A549 (cell line): Measurements from ENCODE around the gene TIGD6.
A peak's percentile ranks its signal among the peaks of the same experiment; 100 is the strongest.

Experiments
- CBX8 ChIP-seq: fragments of 200-600 bp; sonication (generic); IDR thresholded peaks from 2 replicates; pipeline ENCODE4 v1.6.1; 2016
- CHD2 ChIP-seq: fragments of 150-350 bp; IDR thresholded peaks from 2 replicates; pipeline ENCODE4 v1.6.1; 2014; ENCODE audit warnings: low read length; ENCODE audit not compliant: partially characterized antibody
- CTCF ChIP-seq: fragments of >200 bp; sonication (Bioruptor Twin); formaldehyde crosslinking; IDR thresholded peaks from 3 replicates; pipeline ENCODE4 v1.5.1; 2016
- EHMT2 ChIP-seq: fragments of 200-600 bp; sonication (generic); IDR thresholded peaks from 2 replicates; pipeline ENCODE4 v1.6.1; 2016; ENCODE audit warnings: antibody characterized with exemption, low read depth, mild to moderate bottlenecking, moderate library complexity
- EP300 ChIP-seq, 2 experiments: fragments of >200 bp; sonication (Bioruptor Twin); formaldehyde crosslinking; IDR thresholded peaks; 2 replicates in 1 of 2; 3 replicates in 1 of 2; pipeline ENCODE4 v1.6.1; 2016 to 2017
- KDM1A ChIP-seq: fragments of 200-600 bp; sonication (generic); IDR thresholded peaks from 2 replicates; pipeline ENCODE4 v1.6.1; 2016; ENCODE audit warnings: low read depth, mild to moderate bottlenecking
- MAFK ChIP-seq: fragments of 450-650 bp; IDR thresholded peaks from 2 replicates; pipeline ENCODE4 v1.6.1; 2014; ENCODE audit not compliant: partially characterized antibody
- MAZ ChIP-seq: fragments of 150-350 bp; IDR thresholded peaks from 2 replicates; pipeline ENCODE4 v1.6.1; 2014; ENCODE audit warnings: antibody characterized with exemption, low read depth, low read length, borderline replicate concordance
- PBX3 ChIP-seq: IDR thresholded peaks from 2 replicates; pipeline ENCODE4 v1.6.1; 2012
- POLR2A ChIP-seq: IDR thresholded peaks from 2 replicates; pipeline ENCODE4 v1.6.1; 2012; ENCODE audit warnings: mild to moderate bottlenecking, low read length
- RAD21 ChIP-seq, 2 experiments: fragments of >200 bp in 1 of 2; sonication (Bioruptor Twin) in 1 of 2; formaldehyde crosslinking in 1 of 2; IDR thresholded peaks in 1 of 2; conservative IDR thresholded peaks in 1 of 2; 2 replicates in 1 of 2; 3 replicates in 1 of 2; pipeline ENCODE4 v1.6.1; 2012 to 2018; ENCODE audit warnings: inconsistent platforms in 1 of 2
- TF ChIP-seq, protein P1 (sequence below): fragments of 150-350 bp; IDR thresholded peaks from 2 replicates; pipeline ENCODE4 v1.6.1; 2014; ENCODE audit warnings: low read depth, mild to moderate bottlenecking, low read length
- TF ChIP-seq, protein P2 (sequence below): fragments of >200 bp; sonication (Bioruptor Twin); formaldehyde crosslinking; IDR thresholded peaks from 3 replicates; pipeline ENCODE4 v1.6.1; 2016
- TF ChIP-seq, protein P3 (sequence below): fragments of 200-600 bp; sonication (generic); IDR thresholded peaks from 2 replicates; pipeline ENCODE4 v1.6.1; 2016; ENCODE audit warnings: antibody characterized with exemption, mild to moderate bottlenecking, moderate library complexity

- no peak for TF ChIP-seq CTCF
- no peak for TF ChIP-seq EHMT2
- TF ChIP-seq MAFK: peak; percentile 66
- no peak for TF ChIP-seq PBX3
- no peak for TF ChIP-seq MAZ
- no peak for TF ChIP-seq RAD21 (conservative IDR thresholded peaks at IDR 0.05 in 1 of 2, IDR thresholded peaks at IDR 0.05 in 1 of 2)
- no peak for TF ChIP-seq CHD2
- TF ChIP-seq, protein P1, sequence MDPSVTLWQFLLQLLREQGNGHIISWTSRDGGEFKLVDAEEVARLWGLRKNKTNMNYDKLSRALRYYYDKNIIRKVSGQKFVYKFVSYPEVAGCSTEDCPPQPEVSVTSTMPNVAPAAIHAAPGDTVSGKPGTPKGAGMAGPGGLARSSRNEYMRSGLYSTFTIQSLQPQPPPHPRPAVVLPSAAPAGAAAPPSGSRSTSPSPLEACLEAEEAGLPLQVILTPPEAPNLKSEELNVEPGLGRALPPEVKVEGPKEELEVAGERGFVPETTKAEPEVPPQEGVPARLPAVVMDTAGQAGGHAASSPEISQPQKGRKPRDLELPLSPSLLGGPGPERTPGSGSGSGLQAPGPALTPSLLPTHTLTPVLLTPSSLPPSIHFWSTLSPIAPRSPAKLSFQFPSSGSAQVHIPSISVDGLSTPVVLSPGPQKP: no peak
- TF ChIP-seq KDM1A: no peak
- TF ChIP-seq POLR2A: no peak
- TF ChIP-seq, protein P2, sequence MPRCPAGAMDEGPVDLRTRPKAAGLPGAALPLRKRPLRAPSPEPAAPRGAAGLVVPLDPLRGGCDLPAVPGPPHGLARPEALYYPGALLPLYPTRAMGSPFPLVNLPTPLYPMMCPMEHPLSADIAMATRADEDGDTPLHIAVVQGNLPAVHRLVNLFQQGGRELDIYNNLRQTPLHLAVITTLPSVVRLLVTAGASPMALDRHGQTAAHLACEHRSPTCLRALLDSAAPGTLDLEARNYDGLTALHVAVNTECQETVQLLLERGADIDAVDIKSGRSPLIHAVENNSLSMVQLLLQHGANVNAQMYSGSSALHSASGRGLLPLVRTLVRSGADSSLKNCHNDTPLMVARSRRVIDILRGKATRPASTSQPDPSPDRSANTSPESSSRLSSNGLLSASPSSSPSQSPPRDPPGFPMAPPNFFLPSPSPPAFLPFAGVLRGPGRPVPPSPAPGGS: no peak
- TF ChIP-seq, protein P3, sequence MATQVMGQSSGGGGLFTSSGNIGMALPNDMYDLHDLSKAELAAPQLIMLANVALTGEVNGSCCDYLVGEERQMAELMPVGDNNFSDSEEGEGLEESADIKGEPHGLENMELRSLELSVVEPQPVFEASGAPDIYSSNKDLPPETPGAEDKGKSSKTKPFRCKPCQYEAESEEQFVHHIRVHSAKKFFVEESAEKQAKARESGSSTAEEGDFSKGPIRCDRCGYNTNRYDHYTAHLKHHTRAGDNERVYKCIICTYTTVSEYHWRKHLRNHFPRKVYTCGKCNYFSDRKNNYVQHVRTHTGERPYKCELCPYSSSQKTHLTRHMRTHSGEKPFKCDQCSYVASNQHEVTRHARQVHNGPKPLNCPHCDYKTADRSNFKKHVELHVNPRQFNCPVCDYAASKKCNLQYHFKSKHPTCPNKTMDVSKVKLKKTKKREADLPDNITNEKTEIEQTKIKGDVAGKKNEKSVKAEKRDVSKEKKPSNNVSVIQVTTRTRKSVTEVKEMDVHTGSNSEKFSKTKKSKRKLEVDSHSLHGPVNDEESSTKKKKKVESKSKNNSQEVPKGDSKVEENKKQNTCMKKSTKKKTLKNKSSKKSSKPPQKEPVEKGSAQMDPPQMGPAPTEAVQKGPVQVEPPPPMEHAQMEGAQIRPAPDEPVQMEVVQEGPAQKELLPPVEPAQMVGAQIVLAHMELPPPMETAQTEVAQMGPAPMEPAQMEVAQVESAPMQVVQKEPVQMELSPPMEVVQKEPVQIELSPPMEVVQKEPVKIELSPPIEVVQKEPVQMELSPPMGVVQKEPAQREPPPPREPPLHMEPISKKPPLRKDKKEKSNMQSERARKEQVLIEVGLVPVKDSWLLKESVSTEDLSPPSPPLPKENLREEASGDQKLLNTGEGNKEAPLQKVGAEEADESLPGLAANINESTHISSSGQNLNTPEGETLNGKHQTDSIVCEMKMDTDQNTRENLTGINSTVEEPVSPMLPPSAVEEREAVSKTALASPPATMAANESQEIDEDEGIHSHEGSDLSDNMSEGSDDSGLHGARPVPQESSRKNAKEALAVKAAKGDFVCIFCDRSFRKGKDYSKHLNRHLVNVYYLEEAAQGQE: no peak
- no peak for TF ChIP-seq CBX8
- TF ChIP-seq EP300 (IDR thresholded peaks at IDR 0.05): no peak
These were observed 6.6 kb upstream of the TIGD6 start for GRCh38 chr5:150007050-150007449.
